ENCODE measurements around the gene UXS1.

UXS1 gene

DNA sequence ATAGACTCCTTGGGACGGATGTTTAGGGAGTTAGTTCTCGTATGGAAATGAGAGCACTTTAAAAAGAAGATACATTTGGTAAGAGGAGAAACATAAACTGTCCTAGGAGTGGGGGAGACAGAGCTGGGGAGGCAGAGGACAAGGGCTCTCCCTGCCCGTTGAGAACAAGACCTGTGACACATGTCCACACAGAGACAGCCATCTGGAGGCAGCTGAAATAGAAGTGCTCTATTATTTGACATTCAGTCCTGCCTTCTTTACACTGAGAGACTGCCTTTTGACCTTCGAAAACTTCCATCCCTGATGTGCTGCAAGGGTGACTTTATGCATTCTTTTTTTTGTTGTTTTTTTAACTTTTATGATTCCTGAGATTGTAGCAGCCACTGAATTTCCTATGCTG, 150.1 kb downstream of the UXS1 start:
- no peak for DNase-seq
- TF ChIP-seq POLR2A (IDR thresholded peaks at IDR 0.05; ENCODE audit: low read length), result no peak
- no peak for TF ChIP-seq GATA1 (IDR thresholded peaks at IDR 0.05; ENCODE audit: low read depth, low read length)
